HG03139 (cell line): Measurements from ENCODE around the gene RBM23.

Source experiments
- ATAC-seq: cut with Tn5 transposase; IDR thresholded peaks from one replicate; pipeline ENCODE4 v1.9.1; 2021; ENCODE audit not compliant: unreplicated experiment

RBM23 gene

DNA sequence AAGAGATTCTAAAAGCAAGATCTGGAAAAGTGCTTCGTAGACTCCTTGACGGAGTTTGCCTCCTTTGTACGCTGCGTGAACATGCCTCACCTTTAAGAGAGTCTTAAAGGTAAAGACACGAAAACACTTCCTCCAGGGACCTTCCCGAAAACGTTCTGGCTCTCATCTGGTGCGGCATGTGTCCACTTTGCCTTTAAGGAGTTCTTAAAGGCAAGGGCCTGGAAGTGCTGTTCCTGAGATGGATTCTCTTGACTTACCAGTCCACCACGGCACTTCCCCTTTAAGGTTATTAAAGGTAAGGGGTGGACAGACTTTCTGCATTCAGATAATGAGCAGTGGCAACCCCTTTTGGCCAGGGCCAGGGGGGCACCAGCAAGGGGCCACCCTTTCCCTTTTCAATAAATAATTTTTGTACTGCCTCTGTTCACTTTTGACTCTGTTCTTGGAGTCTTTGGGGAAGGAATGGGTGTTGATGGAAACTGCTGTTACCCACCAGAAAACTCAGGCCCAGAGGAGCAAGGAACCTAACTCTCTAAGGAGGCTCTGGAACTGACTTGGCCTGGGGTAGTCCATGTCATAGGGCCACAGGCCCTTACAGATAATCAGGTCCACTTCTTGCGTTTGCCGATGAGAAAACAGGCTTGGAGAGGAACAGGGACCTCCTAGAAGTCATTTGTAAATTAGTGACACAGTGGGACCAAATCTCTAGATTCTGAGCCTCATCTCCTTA lies 31.5 kb downstream of the RBM23 start:
- ATAC-seq: peak; percentile 1

DNA sequence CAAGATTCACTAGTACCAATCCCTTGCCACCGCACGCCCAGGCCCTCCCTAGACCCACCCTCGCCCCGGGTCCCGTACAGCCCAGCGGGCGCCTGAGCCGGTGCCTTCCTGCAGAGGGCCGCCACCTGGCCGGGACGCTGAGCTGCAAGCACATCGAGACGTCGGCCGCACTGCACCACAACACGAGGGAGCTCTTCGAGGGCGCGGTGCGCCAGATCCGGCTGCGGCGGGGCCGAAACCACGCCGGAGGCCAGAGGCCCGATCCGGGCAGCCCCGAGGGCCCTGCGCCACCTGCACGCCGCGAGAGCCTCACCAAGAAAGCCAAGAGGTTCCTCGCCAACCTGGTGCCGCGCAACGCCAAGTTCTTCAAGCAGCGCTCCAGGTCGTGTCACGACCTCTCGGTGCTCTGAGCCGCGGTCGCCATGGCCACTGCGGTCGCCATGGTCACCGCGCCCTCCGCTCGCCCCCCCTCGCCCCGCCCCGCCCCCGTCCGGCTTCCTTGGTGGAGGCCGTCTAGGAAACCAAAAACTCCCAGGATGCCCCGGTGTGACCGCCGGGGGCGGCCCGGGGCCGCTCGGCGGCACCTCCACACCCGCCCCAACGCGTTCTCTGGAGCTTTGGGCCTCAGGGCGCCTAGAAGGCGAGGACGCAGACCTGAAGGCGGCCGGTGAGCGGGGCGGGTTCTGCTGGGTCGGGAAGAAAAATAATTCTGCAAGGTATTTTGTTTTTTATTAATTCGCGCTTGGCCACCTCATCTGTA lies 32.3 kb downstream of the RBM23 start:
- peak; percentile 40 for ATAC-seq

DNA sequence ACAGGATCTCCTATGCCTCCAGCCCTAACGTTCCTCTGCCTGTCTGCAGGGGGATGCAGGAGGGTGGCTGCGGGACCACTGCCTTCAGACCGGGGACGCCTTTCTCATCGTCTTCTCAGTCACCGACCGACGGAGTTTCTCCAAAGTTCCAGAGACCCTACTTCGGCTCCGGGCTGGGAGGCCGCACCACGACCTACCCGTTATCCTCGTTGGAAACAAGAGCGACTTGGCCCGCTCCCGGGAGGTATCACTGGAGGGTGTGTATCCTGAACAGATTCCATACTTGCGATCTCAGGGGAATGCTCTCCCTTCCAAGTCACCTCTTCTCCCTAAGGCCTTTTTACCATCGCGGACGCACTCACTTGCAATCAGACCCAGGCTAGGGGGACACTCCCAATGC lies 33.0 kb downstream of the RBM23 start:
- no peak for ATAC-seq

DNA sequence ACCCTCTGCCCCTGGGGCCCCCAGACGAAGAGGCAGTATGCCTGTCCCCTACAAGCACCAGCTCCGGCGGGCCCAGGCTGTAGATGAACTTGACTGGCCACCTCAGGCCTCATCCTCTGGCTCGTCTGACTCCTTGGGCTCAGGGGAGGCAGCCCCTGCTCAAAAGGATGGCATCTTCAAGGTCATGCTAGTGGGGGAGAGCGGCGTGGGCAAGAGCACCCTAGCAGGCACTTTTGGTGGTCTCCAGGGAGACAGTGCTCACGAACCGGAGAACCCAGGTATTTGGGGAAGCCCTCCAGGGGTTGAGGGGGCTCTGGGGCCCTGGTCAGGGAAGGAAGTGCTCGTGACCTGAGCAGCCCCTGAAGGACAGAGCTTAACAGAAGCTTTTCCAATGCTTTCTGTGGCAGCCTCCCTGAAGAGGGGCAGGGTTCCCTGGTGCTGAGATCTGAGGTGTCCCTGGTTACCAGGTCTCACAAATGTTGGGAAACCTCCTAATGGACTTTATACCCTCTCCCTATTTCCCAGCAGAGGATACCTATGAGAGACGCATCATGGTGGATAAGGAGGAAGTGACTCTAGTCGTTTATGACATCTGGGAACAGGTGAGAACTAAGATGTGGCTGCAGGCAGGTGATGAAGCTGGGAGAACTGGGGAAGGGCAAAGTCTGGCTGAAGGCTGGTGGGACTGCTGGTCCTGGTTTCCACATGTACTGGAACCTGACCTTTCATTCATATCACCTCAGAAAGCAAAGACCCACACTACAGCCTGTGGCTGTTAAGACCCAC lies 34.0 kb downstream of the RBM23 start:
- no peak for ATAC-seq

DNA sequence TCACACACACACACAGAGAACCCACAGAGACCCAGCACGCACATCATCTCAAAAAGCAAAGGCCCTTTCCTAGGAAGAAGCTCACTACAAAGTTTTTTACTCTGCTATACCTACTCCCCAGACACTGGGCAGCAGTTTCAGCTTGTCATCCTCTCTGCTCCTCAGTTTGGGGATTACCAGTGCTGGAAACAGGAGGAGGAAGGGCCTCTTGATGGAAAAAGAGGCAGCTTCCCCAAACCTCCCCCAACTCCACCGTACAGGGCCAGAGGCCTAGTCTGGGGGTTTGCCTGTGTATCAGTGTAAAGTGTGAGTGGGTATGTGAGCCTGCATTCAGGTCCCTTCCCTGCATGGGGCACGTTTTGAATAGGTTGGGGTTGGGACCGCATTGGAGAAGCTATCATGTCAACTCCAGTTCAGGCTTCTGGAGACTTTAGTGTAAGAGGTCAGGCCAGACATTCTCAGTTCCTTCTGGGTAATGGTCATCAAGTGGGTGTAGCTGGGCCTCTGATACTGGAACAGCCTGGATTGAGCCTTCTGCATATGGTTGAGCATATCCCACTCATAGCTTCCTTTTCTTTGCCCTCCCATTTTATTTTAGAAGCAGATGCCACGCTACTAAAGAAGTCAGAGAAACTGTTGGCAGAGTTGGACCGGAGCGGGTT lies 34.7 kb downstream of the RBM23 start:
- ATAC-seq: no peak

DNA sequence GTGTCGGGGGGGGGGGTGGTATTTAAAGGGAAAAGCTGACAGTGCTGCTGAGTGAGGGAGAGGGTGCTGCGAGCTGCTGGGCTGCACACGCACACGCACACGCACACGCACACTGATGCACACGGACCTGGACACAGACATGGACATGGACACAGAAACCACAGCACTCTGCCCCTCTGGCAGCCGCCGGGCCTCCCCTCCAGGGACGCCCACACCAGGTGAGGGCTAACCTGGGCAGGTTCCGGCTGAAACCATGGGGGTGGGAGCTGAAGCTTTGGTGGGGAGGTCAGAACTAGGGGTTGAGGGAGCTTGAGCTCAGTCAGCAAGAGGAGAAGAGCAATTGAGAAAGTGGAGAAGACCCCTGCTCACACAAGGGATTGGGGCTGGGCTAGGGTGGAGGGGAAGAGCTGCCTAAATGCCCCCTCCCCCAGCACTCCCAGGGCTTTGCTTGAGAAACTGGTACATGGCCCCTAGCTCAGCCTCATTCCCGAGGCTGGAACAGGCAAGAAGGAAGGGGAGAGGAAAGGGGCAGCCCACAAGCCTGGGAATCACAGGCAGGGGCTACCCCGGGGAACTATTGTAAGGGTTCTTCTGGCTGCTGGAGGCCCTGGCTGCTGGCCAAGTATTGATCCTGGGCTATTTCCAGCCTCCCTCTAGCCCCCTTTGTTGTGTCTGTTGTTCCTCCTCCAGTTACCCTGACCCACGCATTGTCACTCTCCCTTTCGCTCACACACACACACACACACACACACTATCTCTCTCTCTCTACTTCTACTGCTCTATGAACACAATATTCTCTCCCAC lies 35.6 kb downstream of the RBM23 start, which contains the start of gene REM2:
Gene REM2, plus strand, starts transcription at position 50 of the 804 bp plus-strand sequence. Its CDS starts 66 bp downstream, at position 116.
- ATAC-seq: no peak

DNA sequence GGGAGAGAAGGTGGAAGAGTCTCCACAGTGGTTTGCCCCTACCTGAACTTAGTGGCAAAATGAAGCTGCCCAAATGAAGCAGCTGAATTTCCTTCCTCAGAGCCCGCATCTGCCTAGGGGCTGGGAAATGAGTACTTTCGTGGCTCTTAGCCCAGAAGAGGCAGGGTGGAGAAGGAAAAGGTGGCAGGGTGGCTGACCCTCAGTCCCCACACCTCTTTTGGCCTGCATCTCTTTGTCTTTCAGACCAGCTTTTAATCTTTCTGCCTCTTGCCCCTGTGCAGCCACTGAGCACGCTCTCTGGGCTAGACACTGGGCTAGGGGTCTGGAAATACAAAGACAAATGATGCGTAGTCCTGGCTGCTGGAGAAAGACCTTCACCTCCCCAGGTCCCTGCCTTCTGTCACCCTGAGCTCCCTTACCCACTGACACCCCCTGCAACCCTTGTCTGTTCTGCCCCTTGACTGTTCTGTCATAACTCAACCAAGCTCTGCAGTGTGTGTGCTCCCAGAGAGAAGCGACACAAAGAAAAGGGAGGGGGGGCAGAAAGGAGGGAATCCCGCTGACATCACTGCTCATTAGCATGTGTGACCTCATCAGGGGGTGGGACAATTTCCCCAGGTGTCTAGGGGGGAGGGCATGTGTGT lies 36.3 kb downstream of the RBM23 start:
- ATAC-seq: no peak

DNA sequence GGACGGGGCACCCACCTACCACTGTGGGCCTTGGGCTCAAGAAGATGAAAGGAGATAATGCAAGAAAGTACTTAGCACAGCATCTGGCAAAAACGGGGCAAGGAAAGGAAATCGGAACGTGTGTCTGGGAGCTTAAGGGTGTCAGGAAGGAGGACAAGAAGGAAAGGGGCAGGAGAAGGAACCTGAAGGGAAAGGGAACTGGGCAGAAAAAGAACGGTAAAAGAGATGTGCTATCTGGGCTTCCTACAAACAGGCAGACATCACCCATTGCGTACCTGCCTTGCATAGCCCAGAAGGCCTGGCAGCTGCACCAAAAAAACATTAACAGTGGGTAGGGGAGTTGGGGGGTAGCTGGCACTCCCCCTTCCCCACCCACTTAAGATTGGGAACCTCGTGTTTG lies 36.9 kb downstream of the RBM23 start:
- ATAC-seq: no peak

DNA sequence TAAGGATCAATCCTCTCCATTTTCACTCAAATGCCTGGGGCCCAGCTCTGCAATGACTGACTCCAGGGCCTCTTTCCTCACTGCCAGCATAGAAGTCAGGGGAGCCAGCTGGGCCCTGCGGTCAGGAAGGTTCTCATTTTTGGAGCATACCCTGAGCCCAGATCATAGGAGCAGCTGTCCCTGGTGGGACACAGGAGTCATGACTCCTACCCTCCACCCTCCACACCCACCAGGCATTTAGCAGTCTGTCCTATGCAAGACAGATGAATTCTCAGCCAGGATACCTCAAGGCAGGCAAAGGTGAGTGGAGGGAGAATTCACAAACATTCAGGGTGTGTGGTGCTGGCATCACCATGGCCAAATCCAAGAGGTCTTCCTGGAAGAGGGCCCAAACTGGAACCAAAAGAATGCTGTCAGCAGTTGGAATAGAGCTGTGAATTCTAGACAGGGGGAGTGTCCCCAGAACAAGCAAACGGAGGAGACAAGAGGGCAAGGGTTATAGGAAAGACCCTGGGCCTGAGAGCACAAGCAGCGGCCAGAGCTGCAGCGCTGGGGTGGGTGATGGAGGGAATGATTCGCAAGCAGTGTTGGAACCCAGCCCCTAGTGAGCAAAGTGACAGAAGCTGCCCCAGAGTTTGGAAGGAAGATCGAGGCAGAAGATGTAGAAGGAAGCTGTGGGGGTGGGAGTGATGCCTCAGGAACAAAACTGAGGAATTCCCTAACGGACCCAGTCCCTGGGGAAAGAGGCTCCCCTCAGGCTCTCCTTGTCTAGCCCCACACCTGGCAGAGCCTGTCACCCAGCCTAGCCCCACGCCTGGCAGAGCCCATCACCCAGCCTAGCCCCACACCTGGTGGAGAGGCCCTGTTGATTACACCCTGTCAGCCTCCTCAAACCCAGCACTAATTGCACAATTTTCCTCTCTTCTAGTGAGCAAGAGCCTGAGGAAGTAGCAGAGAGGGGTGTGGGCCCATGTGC lies 40.4 kb downstream of the RBM23 start:
- no peak for ATAC-seq

DNA sequence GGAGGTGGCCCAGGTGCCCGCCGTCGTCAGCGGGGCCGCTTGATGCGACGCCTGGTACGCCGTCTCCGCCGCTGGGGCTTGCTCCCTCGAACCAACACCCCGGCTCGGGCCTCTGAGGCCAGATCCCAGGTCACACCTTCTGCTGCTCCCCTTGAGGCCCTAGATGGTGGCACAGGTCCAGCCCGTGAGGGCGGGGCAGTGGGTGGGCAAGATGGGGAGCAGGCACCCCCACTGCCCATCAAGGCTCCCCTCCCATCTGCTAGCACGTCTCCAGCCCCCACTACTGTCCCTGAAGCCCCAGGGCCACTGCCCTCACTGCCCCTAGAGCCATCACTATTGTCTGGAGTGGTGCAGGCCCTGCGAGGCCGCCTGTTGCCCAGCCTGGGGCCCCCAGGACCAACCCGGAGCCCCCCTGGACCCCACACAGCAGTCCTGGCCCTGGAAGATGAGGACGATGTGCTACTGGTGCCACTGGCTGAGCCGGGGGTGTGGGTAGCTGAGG lies 41.9 kb downstream of the RBM23 start:
- no peak for ATAC-seq

DNA sequence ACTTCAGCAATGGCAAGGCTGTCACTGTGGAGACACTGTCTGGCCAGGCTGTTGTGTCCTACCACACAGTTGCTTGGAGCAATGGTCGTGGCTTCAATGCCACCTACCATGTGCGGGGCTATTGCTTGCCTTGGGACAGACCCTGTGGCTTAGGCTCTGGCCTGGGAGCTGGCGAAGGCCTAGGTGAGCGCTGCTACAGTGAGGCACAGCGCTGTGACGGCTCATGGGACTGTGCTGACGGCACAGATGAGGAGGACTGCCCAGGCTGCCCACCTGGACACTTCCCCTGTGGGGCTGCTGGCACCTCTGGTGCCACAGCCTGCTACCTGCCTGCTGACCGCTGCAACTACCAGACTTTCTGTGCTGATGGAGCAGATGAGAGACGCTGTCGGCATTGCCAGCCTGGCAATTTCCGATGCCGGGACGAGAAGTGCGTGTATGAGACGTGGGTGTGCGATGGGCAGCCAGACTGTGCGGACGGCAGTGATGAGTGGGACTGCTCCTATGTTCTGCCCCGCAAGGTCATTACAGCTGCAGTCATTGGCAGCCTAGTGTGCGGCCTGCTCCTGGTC lies 43.1 kb downstream of the RBM23 start:
- ATAC-seq: no peak

DNA sequence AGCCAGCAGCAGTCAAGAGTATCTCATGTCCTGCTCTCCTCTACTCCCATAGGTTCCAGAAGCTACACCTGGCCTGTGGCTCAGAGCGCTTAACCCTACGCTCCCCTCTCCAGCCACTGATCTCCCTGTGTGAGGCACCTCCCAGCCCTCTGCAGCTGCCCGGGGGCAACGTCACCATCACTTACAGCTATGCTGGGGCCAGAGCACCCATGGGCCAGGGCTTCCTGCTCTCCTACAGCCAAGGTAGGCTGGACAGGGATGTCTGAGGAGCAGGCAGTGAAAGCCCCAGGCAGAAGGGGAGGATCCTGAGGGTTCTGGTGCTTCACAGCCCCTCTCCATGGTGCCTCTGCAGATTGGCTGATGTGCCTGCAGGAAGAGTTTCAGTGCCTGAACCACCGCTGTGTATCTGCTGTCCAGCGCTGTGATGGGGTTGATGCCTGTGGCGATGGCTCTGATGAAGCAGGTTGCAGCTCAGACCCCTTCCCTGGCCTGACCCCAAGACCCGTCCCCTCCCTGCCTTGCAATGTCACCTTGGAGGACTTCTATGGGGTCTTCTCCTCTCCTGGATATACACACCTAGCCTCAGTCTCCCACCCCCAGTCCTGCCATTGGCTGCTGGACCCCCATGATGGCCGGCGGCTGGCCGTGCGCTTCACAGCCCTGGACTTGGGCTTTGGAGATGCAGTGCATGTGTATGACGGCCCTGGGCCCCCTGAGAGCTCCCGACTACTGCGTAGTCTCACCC lies 43.8 kb downstream of the RBM23 start:
- ATAC-seq: no peak

DNA sequence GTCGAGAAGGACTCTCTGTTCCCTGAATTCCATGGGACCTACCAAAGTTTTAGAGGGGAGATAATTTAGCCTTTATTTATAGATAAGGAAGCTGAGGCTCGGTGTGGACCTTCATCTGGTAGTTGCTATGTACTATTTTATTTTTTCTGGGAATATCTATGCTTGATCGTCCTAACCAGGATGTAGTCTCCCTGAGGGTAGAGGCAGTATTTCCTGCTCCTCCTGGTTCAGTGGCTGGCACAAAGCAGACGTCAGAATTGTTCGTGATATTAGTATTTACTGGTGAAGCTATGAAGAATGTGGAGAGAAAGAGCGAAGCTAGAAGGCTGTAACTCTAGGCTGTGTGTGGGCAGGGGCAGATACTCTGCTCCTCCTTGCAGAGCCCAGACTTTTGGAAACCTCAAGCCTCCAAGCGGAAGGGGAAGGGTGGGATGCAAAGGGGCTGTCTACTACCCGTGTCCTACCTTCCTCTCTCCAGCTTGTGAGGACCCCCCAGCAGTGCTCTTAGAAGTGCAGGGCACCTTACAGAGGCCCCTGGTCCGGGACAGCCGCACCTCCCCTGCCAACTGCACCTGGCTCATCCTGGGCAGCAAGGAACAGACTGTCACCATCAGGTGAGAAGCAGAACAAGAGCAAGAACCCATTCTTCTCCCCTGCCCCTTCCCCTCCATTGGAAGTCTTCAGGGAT lies 46.0 kb downstream of the RBM23 start:
- ATAC-seq: no peak

DNA sequence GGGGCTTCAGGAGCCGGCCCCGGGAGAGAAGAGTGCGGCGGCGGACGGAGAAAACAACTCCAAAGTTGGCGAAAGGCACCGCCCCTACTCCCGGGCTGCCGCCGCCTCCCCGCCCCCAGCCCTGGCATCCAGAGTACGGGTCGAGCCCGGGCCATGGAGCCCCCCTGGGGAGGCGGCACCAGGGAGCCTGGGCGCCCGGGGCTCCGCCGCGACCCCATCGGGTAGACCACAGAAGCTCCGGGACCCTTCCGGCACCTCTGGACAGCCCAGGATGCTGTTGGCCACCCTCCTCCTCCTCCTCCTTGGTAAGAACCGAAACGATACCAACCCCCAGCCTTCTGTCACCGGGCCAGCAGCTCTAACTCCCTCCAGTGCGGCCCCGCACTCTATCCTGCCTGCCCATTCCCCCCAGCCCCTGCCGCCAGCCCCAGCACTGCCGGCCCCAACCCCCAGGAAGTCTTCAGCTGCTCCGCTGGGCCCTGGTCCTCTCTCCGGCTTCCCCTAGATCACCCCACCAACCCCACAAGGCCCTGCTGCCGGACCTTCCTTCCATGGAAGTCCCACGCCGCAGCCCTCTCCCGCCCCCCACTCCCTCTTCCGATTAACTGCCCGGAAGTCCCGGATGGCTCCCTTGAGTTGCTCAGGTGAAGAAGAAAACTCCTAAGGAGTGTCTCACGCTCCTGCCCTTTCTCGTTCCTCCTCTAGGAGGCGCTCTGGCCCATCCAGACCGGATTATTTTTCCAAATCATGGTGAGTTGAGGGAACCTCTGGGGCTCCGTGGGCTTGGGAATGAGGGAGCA lies 46.7 kb downstream of the RBM23 start:
- peak; percentile 23 for ATAC-seq

DNA sequence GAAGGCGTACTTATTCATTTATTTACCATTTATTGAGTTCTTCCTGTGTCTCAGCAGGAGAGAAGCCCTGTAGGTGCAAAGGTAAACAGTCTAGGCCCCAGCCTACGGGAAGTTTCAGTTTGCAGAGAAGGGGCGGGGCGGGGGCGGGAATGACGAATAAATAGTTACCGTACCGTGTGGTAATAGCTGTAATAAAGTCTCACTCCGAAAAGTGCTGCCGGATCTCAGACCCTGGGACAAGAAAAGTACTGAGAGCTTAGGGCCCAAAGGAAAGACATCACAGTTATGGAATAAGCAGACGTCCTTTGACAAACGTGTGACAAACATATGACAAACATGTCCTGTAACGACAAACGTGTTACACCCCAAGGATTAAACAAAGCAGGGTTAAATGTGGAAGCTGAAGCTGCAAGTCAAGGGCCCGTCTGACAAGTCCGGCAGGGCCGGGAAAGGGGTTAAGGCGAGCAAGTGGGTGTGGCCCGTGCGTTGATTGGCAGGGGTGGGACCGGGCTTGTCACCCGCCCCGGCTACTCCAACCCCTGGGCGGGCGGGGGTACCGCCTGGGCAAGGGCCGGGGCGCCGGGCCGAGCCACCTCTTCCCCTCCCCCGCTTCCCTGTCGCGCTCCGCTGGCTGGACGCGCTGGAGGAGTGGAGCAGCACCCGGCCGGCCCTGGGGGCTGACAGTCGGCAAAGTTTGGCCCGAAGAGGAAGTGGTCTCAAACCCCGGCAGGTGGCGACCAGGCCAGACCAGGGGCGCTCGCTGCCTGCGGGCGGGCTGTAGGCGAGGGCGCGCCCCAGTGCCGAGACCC lies 47.5 kb downstream of the RBM23 start, which contains the start of gene LRP10:
Gene LRP10, plus strand, starts transcription at position 517 of the 809 bp plus-strand sequence. CDS start 564 bp downstream, outside the sequence.
- ATAC-seq: peak; percentile 74
